HG02678 (cell line): ENCODE measurements around the gene KCNQ1OT1.
"Not testable (repeated sequence)": the region's sequence is repeated elsewhere in the genome, so short reads cannot be mapped to it uniquely, and the experiment has no call there.

Source experiments
- ATAC-seq: cut with Tn5 transposase; IDR thresholded peaks from one replicate; pipeline ENCODE4 v1.9.1; 2021; ENCODE audit warnings: mild to moderate bottlenecking, moderate library complexity; ENCODE audit not compliant: unreplicated experiment

The KCNQ1OT1 gene

DNA sequence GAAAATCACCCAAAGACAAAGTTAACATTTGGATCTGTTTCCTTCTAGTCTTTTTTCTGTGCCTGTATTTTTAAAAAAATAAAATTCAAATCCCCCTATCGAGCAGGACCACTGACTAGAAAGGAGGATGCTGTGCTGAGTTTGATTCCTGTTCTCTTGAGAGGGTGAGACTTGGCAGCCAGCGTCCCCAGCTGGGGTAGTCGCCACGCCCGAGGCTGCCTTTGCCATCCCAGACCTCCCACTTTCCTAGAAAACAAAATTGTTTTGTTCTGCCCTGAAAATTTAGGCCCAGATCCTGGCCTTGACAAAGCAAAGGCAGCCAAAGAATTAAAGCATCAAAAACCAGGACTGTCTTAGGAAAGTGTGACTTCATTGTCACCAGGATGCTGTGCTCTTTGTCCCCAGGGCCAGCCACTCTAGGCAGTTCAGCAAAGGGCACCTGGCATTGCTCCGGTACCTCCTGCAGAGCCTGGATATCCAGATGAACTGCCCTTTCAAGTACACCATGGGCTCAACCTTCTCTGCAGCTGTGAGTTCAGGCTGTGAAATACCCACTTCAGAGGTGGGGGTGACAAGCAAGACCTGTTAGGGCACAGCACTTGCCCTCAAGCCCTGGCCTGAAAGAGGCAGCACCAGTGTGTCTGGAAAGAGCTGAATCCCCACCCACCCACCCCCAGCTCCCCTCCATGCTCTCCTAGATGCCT is 44.6 kb downstream of the KCNQ1OT1 start:
- no peak for ATAC-seq

DNA sequence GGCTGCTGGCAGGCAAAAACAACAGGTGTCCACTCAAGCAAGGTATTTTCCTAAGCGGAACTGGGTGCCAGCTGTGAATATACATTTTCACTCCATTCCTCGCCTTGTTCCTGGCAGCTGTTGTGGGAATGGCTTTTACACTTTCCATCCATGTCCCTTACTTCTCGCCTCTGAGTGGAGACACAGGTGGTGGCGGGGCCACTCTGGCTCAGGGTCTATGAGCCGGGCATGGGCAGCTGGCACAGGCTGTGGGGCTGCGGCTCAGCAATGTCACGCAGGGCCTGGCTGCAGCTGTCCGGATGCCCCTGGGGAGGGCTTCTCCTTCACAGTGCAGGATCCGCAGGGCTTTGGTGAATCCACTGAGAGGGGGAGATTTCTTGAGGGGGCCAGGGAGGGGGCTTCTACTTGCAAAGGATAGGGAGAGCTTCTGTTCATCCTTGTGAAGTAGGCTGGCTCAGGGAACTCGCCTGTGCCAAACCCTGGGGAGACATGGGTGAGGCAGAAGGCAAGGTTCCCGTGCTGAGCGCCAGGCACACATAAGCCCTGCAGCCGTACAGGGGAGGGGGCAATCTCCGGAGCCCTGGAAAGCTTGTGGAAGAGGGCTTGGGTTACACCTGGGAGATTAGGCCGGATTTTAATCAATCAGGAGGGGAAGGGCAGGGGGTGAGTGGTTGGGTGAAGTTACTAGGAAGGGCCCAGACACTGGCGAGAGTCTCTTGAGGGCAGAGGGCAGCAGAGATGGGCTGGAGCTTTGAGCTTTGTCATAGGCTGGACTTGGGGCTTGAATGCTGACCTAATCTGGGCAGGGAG is 45.7 kb downstream of the KCNQ1OT1 start:
- no peak for ATAC-seq

- ATAC-seq: no peak
Observed at GRCh38 chr11:2653198-2653551, 46.6 kb downstream of the KCNQ1OT1 start.

DNA sequence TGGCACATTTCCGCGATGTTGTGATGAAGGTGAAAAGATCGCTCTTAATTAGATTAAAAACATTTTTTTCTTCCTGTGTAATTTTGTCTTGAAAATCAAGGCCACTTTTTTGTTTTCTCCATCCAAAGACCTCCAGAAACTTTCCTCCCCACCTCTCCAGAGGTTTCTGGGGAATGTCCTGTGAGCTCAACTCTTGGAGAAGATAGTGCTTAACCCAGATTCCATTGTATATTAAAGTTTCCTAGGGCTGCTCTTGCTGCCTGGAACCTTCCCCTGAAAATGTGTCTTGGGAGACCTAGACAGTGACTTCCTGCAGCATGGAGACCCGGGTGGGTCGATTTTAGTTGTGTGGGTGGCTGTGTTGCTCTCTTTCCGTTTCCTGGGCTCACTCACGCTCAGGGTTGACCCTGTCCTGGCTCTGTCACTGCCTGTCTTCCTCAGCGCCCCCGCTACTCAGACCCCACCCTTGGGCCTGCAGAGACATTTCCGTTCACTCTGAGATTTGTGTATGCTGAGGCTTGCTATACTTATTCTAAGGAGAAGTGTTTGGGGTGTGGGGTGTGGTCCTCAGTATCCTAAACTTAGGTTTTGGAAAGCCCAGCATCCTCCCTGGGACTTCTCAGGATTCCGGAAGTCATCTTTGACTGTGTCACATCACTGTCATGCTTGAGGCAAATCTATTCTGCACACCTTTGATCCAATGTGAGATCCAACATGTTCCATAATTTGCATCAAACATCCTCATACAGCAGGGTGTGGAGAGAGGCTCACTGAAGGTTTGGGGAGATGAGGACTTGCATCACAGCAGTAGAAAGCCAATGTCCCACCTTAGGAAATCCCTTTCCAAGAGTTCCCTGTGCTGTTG is 47.2 kb downstream of the KCNQ1OT1 start:
- no peak for ATAC-seq

DNA sequence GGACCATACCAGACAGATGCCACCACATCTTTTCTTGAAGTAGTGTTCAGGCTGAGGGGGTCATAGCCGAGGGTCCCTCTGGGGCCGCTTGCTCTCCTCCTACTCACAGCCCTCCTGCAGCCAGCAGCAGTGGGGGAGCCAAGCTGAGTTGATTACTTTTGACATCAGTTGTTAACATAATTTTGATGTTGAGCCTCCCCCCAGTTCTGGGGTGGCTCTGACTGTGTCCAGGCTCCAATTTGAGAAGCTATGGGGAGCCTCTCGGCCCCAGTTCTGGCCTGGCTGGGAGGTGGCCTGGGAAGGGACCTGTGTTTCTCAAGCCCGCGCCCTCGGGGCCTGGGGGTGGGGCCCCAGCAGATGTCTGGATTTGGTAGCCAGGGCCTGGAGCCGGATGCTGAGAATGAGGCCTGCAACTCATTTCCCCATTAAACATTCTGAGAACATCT is 47.9 kb downstream of the KCNQ1OT1 start:
- no peak for ATAC-seq

DNA sequence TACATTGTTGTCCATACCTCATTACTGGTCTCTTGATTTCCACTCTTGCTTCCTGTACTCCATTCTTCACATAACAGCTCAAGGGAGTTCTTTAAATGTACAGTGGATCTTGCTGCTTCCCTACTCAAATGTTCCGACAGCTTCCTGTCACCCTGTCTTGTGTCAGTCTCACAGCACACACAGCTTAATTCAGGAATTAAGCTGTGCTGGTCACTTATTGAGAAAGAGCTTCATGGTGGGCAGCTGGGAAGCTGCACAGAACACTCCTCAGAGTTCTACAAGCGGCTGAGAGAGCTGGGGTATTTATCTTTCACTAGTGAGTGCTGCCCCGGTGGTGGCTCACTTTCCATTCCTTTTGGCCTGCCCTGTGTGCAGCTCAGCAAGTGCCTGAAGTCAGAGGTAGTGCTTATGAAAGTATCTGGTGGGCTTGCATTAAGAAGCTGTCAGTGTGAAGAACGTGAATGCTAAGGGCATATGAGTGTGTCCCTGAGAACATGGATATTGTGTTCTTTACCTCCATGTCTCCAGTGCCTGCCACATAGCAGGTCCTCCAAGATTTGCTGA is 48.7 kb downstream of the KCNQ1OT1 start:
- ATAC-seq: no peak

DNA sequence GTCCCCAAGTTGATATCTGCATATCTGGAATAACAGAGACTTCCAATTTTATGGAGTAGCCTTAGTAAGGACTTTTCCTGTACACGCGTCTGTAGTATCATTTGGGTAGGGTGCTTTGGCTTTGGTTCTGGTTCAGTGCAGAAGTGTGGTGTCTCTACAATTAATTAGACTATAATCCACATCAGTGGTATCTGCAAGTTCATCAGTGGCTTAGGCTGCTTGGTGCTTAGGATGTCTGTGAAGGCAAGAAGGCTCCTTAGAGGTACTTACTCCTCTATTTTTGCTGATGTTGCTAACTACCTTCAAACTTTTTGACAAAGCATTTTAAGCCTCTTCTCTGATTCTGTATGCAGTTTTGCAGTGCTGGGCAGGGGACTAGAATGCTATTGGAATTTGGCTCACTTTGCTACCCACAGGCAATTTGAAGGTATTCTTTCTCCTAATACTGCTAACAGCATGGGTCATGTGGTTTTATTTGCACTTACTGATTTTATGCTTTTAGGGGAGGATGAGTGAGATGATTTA is 49.4 kb downstream of the KCNQ1OT1 start:
- ATAC-seq: no peak

GRCh38 chr11:2649848-2650247 is 49.9 kb downstream of the KCNQ1OT1 start:
- no peak for ATAC-seq

DNA sequence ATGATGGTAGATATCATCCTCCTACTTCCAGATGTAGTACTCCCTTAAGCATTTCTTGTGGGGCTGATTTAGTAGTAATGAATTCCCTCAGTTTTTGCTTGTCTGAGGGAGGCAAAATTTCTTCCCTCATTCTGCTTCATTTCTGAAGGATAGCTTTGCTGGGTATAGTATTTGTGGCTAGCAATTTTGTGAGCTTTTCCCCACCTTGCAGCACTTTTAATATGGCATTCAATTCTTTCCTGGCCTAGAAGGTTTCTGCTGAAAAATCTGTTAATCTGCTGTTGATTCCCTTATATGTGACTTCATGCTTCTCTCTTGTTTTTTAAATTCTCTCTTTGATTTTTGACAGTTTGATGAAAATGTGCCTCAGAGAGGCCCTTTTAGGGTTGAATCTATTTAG is 50.4 kb downstream of the KCNQ1OT1 start:
- ATAC-seq: no peak

DNA sequence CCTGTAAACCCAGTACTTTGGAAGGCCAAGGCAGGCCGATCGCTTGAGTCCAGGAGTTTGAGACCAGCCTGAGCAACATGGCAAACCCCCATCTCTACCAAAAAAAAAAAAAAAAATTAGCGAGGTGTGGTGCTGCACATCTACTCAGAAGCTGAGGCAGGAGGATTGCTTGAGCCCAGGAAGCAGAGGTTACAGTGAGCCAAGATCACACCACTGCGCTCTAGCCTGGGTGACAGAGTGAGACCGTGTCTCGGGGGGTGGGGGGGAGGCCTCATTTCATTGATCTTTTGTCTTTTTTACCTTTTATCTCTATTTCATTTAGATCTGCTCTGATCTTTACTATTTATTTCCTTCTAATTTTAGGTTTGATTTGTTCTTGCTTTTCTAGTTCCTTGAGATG is 51.8 kb downstream of the KCNQ1OT1 start:
- no peak for ATAC-seq

DNA sequence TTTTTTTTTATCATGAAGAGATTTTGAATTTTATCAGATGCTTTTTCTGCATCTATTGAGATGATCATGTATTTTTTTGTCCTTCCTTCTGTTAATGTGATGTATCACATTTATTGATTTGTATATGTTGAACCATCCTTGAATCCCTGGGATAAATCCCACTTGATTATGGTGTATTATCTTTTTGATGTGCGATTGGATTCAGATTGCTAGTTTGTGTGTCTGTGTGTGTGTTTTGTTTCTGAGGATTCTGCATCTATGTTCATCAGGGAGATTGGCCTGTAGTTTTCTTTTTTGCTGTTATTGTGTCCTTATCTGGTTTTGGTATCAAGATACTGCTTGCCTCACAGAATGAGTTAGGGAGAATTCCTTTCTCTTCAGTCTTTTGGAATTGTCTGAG is 52.6 kb downstream of the KCNQ1OT1 start:
- no peak for ATAC-seq

GRCh38 chr11:2645779-2646118 is 54.0 kb downstream of the KCNQ1OT1 start:
- no peak for ATAC-seq

- no peak for ATAC-seq
Observed at GRCh38 chr11:2644844-2645778, 54.7 kb downstream of the KCNQ1OT1 start.

- ATAC-seq: no peak
Observed at GRCh38 chr11:2643746-2644145, 56.0 kb downstream of the KCNQ1OT1 start.

DNA sequence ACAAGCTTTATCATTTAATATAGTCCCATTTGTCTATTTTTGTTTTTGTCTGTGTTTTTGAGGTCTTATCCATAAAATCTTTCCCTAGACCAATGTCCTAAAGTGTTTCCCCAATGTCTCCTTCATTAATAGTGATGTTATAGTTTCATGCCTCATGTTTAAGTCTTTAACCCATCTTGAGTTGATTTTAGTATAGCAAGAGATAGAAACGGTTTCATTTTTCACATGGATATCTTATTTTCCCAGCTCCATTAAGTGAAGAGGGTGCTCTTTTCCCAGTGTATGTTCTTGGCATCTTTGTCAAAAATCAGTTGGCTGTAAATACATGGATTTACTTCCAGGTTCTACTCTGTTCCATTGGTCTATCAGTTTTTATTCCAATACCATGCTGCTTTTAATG is 58.2 kb downstream of the KCNQ1OT1 start:
- no peak for ATAC-seq

- not testable (repeated sequence) for ATAC-seq
Observed at GRCh38 chr11:2639763-2640162, 60.0 kb downstream of the KCNQ1OT1 start.

DNA sequence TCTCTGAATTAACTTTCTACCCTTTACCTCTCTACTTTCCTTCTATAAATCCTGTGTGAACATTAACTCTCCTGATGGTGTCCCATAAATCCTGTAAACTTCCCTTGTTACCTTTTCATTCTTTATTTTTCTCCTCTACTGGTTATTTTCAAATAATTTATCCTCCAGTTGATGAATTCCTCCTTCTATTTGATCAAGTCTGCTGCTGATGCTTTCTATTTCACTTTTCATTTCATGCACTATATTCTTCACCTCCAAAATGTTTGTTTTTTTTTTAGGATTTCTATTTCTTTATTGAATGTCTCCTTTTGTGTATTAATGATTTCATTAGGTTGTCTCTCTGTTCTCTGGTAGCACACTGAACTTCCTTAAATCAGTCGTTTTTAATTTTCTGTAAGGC is 68.6 kb downstream of the KCNQ1OT1 start:
- ATAC-seq: no peak

- ATAC-seq: no peak
Observed at GRCh38 chr11:2630679-2631078, 69.1 kb downstream of the KCNQ1OT1 start.

DNA sequence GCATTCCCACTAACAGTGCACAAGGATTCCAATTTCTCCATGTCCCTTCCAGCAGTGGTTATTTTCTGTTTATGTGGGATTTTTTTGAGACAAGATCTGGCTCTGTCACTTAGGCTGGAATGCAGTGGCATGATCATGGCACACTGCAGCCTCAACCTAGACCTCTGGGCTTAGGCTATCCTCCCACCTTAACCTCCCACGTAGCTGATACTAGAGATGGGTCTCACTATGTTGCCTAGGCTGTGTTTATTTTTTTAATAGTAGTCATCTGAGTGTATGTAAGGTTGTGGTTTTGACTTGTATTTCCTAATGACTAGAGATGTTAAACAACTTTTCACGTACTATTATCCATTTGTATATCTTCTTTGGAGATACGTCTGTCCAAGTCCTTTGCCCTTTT is 74.6 kb downstream of the KCNQ1OT1 start:
- ATAC-seq: no peak

DNA sequence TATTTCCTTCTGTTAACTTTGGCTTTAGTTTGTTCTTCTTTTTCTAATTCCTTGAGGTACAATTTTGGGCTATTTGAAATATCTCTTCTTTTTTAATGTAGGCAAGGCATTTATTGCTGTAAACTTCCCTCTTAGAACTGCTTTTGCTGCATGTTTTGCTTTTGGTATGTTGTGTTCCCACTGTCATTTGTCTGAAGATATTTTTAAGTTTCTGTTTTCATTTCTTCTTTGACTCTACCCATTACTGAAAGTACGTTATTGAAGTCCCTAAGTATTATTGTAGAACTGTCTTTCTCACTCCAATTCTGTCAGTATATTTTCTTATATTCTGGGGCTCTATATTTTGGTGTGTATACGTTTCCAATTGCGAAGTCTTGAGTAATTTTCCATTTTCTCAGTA is 77.9 kb downstream of the KCNQ1OT1 start:
- ATAC-seq: no peak
